ENCODE data around the gene MAB21L4.

DNA sequence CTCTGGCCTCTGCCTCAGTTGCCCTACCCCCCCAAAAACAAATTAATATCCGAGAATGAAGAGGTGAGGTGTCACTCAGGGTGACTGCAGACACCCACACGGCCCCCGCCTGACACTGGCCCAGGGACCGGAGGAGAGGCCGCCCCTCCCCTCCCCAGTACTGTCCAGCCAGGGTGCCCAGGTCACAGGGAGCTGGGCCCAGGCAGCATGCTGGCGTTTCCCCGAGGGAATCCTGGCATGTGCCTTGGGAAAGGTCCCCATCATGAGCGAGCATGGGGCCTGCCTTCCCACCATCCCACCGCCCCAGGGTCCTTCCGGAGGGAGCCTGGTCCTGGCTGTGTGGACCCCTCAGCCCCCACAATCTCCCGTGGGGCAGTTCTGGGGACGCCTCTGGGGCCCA lies 3.0 kb downstream of the MAB21L4 start:
- TF ChIP-seq, protein P1, sequence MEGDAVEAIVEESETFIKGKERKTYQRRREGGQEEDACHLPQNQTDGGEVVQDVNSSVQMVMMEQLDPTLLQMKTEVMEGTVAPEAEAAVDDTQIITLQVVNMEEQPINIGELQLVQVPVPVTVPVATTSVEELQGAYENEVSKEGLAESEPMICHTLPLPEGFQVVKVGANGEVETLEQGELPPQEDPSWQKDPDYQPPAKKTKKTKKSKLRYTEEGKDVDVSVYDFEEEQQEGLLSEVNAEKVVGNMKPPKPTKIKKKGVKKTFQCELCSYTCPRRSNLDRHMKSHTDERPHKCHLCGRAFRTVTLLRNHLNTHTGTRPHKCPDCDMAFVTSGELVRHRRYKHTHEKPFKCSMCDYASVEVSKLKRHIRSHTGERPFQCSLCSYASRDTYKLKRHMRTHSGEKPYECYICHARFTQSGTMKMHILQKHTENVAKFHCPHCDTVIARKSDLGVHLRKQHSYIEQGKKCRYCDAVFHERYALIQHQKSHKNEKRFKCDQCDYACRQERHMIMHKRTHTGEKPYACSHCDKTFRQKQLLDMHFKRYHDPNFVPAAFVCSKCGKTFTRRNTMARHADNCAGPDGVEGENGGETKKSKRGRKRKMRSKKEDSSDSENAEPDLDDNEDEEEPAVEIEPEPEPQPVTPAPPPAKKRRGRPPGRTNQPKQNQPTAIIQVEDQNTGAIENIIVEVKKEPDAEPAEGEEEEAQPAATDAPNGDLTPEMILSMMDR (IDR thresholded peaks at IDR 0.05 in 8 of 11, conservative IDR thresholded peaks at IDR 0.05 in 3 of 11) = no peak
- TF ChIP-seq POLR2AphosphoS5 (IDR thresholded peaks at IDR 0.05) = no peak
